NCI-H1048 (cell line): ENCODE data around the gene NDRG3.

Experiments used
- DNase-seq: peaks from one replicate; lab custom pipeline; 2025; lab: John Stamatoyannopoulos, UW

Gene NDRG3

GRCh38 chr20:36607586-36608387 is 138.1 kb downstream of the NDRG3 start:
- DNase-seq = no peak

DNA sequence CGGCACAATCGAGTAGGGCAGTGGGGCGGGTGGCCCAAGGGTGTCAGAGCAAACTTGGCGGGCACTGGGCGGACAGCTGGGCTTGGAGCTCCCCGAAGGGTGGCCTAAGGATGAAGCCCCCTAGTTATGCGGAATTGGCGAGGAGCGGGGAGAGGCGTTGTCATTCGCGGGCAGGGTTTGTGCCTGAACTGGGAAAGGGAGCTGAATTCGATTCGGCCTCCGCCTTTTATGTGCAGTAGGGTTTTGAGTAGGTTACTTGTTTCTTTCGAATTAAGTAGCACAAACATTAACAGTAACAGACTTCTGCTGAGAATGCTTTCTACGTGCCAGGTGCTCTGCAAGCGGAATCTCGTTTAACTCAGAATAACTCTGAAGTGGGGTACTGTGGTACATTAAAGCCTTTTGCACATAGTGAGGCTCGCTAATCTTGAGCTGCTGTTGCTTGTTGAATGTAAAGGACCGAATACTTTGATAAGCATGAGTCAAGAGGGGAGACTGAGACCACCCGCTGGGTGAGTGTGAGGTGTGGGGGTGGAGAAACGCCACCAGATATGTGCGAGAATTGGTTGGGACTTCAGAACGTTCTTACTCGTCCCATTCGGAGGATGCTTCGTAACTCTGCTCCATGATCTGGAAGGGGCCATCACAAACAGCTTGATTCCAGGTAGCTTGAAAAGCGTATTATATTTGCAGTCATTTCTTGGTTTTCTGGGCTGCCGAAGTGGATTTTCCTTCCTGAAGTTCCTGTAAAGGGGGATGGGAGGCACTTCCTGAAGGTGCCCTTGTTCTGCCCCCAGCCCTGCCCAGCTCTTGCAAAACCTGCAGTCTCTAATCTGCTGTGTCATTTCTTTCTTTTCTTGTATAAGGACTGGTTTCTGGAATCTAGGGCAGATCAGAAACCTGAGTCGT is 139.5 kb downstream of the NDRG3 start:
- no peak for DNase-seq

DNA sequence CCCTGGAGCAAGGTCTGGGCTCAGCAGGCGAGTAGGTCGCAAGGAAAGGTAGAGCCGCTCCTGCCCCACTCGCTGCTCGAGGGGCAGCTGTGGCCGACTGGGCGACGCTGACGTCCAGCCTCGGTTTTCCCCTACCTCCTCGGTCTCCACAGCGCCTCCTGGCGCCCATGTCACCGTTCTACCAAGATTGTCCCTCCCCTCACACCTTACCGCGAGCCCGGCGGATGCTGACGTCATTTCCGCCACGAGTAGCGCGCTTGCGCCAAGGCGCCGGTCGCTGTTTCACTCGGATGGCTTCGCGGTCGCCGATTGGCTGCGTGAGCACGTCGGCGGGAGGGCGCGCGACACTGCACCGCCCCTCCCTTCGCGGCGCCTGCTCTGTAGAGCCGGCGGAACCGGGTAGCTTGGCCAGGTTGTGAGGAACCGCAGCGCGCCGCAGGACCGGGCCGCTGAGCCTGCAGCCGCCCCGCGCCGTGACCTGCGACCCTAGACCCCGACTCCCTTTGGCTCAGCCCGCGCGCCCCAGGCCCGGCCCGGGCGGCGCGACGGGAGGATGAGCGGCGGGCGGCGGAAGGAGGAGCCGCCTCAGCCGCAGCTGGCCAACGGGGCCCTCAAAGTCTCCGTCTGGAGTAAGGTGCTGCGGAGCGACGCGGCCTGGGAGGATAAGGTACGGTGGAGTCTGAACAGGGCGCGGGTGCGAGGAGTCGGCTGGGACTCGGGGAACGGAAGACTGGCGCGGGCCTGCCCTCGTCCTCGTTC is 140.3 kb downstream of the NDRG3 start, which contains the start of gene RAB5IF:
Gene RAB5IF (plus strand): TSS at position 381 of the 759 bp plus-strand sequence. CDS start 173 bp downstream, at position 554.
- peak; percentile 90 for DNase-seq

- DNase-seq = no peak
Observed at GRCh38 chr20:36604952-36605398, 140.9 kb downstream of the NDRG3 start.
